GM19025 (cell line): ENCODE measurements around the gene SELENOT.
"Not testable (repeated sequence)": the region's sequence is repeated elsewhere in the genome, so short reads cannot be mapped to it uniquely, and the experiment has no call there.

Source experiments
- ATAC-seq: cut with Tn5 transposase; IDR thresholded peaks from one replicate; pipeline ENCODE4 v1.9.1; 2021; ENCODE audit warnings: mild to moderate bottlenecking, low read depth, moderate library complexity; ENCODE audit not compliant: unreplicated experiment

SELENOT gene, protein sequence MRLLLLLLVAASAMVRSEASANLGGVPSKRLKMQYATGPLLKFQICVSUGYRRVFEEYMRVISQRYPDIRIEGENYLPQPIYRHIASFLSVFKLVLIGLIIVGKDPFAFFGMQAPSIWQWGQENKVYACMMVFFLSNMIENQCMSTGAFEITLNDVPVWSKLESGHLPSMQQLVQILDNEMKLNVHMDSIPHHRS

DNA sequence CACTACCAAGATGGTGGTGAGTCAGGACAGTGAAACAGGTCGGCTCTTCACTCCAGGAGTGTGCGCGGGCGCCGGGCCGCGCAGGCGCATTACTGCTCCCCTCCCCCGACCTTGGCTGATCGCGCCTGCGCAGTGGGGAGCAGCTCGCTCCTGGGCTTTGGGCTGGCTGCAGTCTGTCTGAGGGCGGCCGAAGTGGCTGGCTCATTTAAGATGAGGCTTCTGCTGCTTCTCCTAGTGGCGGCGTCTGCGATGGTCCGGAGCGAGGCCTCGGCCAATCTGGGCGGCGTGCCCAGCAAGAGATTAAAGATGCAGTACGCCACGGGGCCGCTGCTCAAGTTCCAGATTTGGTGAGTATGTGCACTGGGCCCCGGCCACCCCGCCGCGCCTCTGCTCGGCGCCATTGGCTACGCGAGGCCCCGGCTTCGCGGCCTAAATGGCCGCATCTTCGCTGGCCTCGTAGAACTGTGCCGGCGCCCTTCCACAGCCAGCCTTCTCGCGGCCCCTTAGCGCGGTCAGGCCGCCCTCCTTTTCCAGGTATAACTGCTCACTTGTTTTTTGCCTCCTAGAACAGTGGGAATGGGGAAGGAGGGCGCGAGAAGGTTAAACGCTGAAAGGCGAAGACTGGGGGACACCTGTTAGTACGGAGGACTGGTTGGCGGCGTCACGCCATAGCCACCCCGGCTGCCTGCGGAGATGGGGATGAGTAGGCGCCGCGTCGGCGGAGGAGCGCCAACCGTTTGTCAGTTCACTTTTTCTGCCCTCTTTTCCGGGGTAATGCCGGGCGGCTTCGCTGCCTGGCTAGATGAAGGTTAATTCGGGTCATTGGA is at the start of gene SELENOT:
TSS of gene SELENOT (plus strand) at position 169 of the 827 bp plus-strand sequence. CDS start at position 211, 42 bp downstream.
- ATAC-seq = peak; percentile 50

DNA sequence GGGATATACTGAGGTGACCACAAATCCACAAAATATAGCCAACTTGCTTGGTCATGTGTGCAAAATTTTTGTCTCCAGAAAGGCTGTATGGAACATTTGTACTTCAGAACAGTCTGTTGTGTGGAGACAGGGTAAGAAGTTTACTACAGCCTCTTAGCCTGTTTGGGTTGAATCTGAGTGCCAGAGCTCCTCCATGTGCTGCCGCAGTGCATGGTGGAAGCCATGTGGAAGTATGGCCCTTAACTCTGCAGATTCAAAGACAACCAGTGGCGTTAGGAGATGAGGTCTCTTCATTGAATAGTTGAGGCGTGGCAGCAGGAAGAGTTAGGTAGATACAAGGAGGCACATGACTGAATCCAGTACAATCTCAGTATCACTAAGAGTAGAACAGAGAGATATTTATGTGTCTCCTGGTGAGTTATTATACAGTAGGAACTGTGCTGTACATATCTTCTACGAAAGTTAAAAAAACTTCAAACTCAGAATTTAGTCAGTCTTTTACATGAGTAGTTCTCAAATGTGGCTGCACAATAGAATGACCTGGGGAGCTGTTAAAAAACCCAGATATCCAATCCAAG is 47.2 kb upstream of the SELENOT start:
- no peak for ATAC-seq

DNA sequence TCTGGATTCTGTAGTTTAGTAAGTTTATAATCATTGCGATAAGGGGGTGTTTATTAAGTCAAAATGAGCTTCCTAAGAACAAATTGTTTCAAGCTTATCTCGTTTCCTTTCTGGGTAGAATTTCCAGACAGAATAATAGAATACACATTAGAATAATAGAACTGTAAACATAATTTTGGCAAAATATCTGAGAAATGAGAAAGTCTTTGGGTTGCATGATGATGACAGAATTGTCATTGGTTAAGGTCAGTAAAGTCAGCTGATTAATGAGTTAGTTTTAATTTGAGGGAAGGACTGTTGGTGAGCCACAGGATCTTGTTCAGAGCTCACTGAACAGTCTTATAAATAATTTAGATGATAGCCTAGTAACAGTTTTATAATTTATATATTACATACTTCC is 46.3 kb upstream of the SELENOT start:
- ATAC-seq = no peak

DNA sequence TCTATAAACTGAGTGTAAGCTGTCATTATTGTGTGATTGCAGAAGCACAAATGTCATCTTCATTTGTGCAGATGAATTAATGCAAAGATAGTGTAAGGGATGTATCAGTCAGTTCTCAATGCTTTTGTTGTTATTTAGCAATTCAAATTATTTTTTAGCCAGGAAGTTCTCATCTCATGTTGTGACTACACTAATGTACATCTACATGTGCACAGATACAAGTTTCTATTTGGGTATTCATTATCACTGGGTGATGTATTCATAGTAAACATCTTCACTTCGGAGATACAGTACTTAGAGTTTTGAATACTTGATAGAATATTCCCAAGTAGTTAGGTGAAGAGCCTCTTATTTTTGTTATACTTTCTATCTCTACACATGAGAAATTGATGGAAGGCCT is 45.4 kb upstream of the SELENOT start:
- ATAC-seq = no peak

DNA sequence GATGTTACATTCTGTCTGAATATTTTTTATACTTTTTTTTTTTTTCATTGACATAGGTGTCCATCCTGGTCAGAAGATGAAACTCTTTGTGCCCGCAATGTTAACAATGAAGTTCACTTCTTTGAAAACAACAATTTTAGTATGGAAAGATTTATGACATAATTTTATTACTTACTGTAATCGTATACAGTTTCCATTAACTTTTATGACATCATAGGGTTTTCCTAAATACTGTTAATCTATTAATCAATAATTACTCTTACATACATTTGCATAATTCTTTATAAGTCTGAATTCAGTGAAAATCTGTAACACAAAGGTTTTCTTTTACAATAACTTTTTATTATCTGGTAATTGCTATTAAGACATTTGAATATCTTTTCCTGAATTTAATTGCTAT is 38.9 kb upstream of the SELENOT start:
- no peak for ATAC-seq

DNA sequence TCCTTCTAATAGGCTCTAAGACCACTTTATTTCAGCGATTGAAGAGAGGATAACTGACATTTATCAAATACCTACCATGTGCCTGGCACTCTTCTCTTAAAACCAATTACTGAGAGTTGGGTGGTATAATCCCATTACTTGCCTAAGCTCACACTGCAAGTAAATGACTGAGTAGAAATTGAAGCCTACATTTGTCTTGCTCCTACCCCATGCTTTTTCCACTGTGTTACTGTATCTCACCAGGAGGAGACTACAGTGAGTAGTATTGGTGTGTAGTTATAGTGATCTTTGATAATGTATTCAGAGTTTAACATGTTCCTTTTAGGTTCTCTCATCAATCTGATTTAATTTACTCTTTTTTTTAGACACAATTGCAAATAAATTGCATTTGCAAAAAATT is 35.8 kb upstream of the SELENOT start:
- ATAC-seq = no peak

DNA sequence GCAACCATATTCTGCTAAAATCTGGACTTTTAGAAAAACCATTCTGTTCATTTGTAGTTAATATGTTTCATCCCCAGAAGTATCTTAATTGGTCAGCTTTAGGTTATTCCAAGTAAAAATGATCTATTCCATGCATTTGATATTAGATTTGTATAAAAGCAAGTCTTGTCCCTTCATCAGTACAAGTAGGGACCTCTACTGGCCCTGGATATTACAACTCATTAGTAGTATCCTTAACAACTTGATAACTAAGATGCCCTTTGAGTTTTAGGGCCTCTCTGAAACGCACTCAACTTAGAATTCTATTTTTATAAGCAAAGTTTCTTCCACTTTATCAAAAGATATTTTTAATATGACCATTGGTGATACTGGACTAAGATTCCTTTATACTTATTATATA is 25.3 kb upstream of the SELENOT start:
- no peak for ATAC-seq

DNA sequence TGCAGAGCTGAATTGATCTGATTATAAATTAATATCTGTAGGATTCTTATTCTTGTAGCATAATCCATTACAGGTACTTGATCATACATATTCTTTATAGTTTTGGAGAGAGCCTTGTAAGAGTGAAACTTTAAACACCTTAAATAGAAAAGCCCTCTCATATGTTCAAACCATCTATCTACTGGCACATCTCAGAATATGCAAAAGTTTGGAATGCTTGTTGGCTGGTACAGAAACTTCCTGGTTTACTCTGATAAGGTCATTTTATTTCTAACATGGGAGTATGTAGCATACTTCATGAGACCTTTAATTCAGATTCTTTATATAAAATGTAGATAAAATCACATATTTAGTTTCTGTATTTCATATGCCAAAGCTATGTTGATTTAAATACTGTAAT is 21.9 kb upstream of the SELENOT start:
- no peak for ATAC-seq

DNA sequence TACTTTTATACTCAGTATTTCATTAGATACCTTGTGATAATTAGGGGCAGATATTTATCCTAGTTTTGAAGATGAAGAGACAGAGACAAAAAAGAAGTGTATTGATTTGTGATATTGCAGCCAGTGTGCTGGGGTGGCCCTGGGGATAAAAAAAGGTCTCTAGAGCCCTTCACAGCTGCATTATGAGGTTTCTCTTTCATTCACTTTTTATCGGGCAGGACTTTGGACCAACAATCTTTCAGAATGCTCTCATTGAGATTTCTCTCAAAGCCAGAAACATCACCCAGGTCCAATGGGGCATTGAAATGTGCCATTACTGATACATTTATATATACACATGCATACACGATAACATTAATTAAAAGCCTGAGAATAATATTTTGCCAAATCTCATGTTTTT is 20.5 kb upstream of the SELENOT start:
- ATAC-seq = peak; percentile 79

DNA sequence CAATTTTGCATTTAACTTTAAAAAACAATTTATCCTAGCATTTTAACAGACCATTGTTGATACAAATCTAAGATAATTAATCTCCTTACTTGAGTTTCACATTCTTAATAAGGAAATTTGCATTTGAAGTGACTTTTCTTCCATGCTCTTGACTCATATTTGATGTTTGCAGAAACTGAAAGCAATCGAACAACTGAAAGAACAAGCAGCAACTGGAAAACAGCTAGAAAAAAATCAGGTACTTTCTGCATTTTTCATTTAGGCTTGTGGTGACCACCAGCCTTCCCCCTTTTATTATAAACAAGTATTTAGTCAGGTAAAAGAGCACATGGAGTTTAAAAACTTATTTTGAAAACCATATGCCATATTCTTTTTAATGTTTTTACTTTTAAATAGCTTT is 20.1 kb upstream of the SELENOT start:
- no peak for ATAC-seq

DNA sequence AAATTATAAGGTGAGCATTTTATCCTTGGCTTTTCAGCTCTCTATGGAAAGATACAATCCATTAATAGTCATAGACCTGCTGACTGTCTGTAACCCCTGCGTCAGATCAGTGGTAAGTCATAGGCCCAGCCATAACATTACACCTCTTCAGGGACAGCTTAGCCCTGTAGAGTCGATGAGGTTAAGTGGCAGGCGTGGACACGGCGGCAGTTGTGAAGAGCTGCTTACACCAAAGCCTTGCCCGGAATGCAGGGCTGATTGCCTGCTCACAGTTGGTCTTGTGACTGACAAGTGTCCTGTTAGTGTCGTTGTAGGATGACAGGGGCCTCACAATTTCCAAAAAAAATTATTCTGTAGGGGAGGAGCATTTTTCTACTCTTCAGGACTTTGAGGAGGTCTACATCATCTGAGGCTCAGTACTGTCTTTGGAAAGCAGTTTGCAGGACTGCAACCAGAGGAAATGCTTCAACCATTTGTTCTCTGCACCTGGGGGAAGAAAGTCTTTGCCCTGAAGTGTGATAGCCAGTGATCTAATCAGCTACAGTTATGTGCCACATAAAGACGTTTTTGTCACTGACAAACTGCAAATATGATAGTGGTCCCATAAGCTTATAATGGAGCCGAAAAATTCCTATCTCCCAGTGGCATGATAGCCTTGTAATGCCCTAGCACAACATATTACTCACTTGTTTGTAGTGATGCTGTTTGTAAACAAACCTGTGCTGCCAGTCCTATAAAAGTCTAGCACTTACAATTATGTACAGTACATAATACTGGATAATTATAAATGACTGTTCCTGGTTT is 14.9 kb upstream of the SELENOT start:
- ATAC-seq = no peak

DNA sequence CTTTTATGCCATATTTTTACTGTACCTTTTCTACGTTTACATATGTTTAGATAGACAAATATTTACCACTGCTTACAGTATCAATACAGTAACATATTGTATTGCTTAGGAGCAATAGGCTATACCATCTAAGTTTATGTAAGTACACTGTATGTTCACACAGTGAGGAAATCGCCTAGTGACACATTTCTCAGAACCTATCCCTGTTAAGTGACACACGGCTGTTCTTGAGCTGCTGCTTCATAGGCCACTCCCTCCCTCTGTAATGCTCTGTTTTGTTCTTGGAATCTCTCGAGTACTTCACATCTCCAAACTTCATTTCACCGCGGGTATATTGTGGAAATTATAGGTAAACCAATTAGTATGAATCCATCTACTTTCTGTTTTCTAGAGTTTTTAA is 13.4 kb upstream of the SELENOT start:
- no peak for ATAC-seq

DNA sequence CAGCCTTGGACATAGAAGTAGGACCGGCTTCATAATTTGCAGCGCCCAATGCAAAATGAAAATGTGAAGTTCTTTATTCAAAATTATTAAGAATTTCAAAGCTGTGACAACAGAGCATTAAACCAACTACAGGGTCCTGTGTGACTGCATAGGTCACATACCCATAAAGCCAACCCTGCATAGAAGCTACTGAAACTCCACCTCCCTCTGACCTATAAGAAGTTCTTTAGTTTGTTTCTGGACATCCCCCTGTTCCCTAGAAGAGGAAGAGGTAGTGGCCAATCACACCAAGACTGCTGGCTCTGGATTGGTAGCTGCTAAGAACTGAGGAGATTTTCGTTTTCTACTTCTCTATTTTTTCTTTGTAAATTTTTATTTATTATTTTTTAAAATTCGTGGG is 9.0 kb upstream of the SELENOT start:
- ATAC-seq = no peak

DNA sequence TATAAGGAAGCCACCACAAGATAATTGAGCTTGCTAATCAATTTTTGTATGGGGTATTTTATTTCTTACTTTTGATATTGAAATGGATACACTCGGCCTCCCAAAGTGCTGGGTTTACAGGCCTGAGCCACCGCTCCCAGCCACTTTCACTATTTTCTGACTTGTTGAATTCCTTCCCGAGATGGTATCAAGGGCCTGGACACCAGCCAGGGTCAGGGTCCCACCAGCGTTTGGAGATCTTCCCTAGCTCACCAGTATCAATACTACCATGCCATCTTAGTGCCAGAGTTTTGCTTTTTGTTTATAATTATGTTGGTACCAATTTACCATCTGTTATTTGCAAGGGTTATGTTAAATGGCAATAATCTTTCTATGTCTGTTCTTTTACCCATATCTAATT is 5.5 kb upstream of the SELENOT start:
- ATAC-seq = no peak

DNA sequence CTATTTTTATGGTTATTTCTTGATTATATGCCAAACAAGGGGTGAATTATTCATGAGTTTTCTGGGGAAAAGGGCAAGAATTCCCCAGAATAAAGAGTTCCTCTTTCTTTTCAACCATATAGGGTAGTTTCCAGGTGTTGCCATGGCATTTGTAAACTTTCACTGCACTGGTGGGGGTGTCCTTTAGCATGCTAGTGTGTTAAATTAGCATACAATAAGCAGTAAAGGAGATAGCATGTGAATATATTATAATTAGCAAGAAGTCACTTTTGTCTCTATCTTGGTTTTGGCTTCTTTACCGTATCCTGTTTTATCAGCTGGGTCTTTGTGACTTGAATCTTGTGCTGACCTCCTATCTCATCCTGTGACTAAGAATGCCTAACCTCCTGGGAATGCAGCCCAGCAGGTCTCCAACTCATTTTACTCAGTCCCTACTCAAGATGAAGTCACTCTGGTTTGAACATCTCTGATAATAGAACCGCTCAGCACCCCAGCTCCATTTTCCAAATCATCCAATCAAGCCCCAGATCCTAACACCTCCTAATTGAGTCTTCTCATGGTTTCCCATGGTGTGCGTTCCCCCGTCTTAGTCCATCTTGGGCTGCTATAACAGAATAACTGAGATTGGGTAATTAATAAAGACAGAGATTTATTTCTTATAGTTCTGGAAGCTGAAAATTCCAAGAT is 3.4 kb upstream of the SELENOT start:
- peak; percentile 29 for ATAC-seq

DNA sequence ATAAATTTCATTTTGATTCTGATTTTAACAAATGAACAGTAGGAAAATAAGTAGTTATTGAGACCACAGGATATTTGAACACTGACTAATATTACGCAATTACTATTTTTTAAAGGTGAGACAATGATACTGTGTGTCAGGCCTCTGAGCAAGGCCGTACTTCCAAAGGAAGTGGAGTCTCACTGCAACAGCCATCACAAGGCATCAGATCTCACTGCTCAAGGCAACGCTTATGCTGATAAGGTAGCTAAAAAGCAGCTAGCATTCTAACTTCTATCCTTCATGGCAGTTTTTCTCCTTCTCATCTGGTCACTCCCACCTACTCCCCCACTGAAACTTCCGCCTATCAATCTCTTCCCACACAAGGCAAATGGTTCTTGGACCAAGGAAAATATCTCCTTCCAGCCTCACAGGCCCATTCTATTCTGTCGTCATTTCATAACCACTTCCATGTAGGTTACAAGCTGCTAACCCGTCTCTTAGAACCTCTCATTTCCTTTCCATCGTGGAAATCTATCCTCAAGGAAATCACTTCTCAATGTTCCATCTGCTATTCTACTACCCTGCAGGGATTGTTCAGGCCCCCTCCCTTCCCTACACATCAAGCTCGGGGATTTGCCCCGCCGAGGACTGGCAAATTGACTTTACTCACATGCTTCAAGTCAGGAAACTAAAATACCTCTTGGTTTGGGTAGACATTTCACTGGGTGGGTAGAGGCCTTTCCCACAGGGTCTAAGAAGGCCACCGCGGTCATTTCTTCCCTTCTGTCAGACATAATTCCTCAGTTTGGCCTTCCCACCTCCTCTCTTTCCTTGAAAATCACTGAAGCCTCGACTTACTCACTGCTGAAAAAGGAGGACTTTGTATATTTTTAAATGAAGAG is 2.2 kb upstream of the SELENOT start:
- ATAC-seq = not testable (repeated sequence)

DNA sequence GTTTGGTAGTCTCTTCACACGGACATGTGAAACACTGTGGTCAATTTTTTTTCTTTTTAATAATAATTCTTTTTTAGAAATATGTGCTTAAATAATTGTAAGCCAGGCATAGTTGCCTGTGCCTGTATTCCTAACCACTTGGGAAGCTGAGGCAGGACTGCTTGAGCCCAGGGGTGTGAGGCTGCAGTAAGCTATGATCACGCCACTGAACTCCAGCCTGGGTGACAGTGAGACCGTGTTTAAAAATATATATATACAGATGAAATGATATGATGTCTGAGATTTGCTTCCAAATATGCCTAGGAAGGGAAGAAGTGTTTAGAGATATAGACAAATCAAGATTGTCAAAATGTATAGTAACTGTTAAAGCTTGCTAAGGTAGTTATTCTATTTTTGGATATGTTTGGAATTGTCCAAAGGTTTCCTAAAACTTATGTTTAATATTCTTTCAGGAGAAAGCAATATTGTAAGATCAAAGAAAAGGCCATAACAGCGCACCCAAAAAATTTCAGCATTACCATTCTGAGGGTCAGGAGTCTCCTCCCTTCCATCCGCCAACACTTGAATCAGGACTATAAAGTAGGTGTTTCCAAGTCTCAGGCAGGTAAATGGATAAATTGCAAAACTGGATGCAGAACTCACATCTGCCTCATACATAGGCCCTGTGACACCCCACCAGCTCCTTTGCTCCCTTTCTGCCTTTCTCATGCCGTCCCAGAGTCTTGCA is 532 bp upstream of the SELENOT start:
- peak; percentile 2 for ATAC-seq

DNA sequence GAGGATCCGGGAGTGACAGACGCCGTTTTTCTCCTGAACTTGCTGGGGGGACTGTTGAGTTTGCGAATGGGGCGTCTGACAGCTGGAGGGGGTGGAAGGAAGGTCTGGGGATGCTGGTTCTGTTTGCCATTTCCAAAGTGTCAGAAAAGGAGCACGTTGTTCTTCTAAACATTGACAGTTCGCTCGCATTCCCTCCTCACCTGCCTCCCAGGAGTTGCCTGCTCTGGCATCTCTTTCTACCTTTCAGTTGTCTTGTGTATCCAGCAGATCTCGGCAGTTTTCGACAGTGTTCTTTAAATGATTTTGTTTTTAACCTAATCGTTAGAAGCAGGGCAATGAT is 829 bp downstream of the SELENOT start:
- no peak for ATAC-seq
